Measurements from ENCODE around the gene GNG13.
"Not testable (repeated sequence)": the region's sequence is repeated elsewhere in the genome, so short reads cannot be mapped to it uniquely, and the experiment has no call there.

GNG13 gene

GRCh38 chr16:831571-832413 is 31.3 kb upstream of the GNG13 start:
- no peak for DNase-seq

GRCh38 chr16:830871-831570 is 30.5 kb upstream of the GNG13 start:
- DNase-seq: no peak

GRCh38 chr16:830107-830870 is 29.8 kb upstream of the GNG13 start:
- DNase-seq: no peak

GRCh38 chr16:828891-829290 is 28.4 kb upstream of the GNG13 start:
- no peak for DNase-seq

GRCh38 chr16:827513-827912 is 27.0 kb upstream of the GNG13 start:
- no peak for DNase-seq

GRCh38 chr16:825341-826061 is 25.0 kb upstream of the GNG13 start:
- no peak for DNase-seq

GRCh38 chr16:824601-825000 is 24.1 kb upstream of the GNG13 start:
- no peak for DNase-seq

GRCh38 chr16:824194-824593 is 23.7 kb upstream of the GNG13 start:
- DNase-seq: no peak

- no peak for DNase-seq
Observed at GRCh38 chr16:822909-823297, 22.4 kb upstream of the GNG13 start.

- DNase-seq: no peak
Observed at GRCh38 chr16:822174-822908, 21.8 kb upstream of the GNG13 start.

GRCh38 chr16:821751-822150 is 21.2 kb upstream of the GNG13 start:
- DNase-seq: no peak

- no peak for DNase-seq
Observed at GRCh38 chr16:820748-821147, 20.2 kb upstream of the GNG13 start.

- DNase-seq: not testable (repeated sequence)
Observed at GRCh38 chr16:820044-820408, 19.5 kb upstream of the GNG13 start.

GRCh38 chr16:819336-820043 is 19.0 kb upstream of the GNG13 start:
- no peak for DNase-seq

GRCh38 chr16:818592-818991 is 18.1 kb upstream of the GNG13 start:
- DNase-seq: no peak

GRCh38 chr16:818132-818531 is 17.6 kb upstream of the GNG13 start:
- no peak for DNase-seq

- no peak for DNase-seq
Observed at GRCh38 chr16:817001-817906, 16.7 kb upstream of the GNG13 start.

GRCh38 chr16:815861-816260 is 15.3 kb upstream of the GNG13 start:
- no peak for DNase-seq

- DNase-seq: no peak
Observed at GRCh38 chr16:814974-815373, 14.4 kb upstream of the GNG13 start.

GRCh38 chr16:813916-814412 is 13.4 kb upstream of the GNG13 start:
- DNase-seq: no peak

All from NCI-H187 (cell line).